ENCODE measurements around the gene COL1A1.
A peak's percentile ranks its signal among the peaks of the same experiment; 100 is the strongest.

Gene COL1A1

DNA sequence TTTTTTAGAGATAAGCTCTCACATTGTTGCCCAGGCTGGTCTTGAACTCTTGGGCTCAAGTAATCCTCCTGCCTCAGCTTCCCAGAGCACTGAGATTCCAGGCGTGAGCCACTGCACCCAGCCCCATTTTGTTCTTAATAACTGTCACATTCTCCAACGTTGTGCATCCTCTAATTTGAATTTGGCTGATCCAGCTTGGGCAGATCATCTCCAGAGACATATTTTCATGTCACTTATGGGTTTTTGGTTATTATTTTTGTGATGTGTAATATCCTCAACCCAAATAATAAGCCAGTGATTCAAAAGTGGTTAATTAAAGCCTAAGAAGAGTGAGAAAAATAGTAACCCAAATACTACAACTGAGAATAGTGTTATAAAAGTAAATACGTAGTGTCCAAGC lies 16.2 kb upstream of the COL1A1 start:
- in situ Hi-C loops (cut with MboI; ENCODE audit: low pct_unique_long_range_greater_than_20kb, low sequenced_read_pairs): loop anchor here (10.0 kb wide), 1 partner anchor 57 kb away; the partner anchor contains the start of gene TMEM92
- DNase-seq: no peak

DNA sequence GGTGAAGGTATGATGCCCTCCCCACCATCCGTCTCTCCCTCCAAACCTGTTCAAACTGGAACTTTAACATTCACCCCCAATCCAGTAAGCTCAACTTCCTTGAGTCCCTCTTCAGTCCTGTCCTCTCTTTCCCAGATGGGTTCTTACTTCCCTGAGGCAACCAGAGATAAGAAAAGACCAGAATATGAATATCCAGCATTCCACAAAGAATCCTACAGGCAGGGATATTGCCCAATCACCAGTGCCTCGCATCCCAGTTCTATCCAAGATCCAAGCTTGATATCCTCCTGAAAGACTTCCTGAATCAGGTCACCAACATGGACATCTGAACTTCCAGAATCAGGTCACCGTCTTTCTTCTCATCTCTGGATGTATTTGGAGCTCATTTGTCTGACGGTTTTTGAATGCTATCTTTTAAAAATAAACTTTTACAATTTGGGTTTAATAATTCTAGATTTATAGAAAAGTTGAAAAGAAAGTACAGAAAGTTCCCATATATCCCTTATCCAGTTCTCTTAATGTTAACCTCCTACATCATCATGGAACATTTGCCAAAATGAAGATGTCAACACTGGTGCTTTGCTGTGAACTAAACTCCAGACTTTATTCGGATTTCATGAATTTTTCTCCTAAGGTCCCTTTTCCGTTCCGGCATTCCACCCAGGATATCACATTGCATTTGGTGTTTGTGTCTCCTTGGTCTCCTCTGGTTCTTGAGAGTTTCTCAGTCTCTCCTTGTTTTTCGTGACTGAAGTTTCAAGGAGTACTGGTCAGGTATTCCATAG lies 13.7 kb upstream of the COL1A1 start:
- in situ Hi-C loops (cut with MboI; ENCODE audit: low pct_unique_long_range_greater_than_20kb, low sequenced_read_pairs): loop anchor here (10.0 kb wide), 1 partner anchor 60 kb away; the partner anchor contains the start of gene TMEM92
- DNase-seq: no peak

DNA sequence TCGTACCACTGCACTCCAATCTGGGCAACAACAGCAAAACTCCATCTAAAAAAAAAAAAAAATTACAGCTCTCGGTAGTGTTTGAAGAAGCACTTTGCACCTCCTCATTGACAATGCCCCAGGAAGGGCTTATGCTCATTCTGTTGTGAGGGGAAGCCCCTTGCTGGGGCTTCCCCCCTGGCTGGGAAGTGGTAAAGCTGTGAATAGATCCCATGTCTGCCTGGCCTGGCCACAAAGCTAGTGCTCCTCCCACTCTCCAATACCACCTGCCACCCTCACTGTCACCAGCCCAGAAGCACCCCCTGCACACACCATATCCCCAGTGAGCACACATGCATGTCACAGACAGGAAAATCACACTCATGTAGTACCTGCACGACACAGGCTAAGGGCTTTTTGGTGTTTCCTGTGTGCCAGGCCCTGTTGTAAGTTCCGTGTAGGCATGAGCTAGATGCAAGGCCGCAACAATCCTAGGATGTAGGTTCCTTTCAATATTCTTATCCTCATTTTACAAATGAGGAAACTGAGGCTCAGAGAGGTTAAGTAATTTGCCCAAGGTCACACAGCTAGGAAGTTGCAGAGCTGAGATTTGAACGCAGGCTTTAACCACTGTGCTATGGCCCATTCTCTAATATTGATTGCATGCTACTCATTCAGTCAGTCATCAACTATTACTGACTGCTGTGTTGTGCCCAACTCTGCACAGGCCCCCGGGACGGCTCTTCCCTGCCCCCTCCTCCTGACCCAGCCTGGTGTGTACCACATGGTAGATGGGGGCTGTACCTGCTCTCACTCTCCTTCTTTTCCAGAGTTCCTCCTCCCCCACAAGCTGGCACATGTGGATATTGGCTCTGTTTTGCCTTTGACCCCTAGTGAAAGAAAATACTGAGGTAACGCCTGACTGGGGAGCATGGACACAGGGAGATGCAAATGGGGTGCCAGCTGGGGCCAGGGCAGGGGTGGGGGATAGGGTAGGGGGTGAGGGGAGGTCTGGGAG lies 11.9 kb upstream of the COL1A1 start:
- DNase-seq: peak; percentile 55
- in situ Hi-C loops (cut with MboI; ENCODE audit: low pct_unique_long_range_greater_than_20kb, low sequenced_read_pairs): loop anchor here (10.0 kb wide), 1 partner anchor 61 kb away; the partner anchor contains the start of gene TMEM92

DNA sequence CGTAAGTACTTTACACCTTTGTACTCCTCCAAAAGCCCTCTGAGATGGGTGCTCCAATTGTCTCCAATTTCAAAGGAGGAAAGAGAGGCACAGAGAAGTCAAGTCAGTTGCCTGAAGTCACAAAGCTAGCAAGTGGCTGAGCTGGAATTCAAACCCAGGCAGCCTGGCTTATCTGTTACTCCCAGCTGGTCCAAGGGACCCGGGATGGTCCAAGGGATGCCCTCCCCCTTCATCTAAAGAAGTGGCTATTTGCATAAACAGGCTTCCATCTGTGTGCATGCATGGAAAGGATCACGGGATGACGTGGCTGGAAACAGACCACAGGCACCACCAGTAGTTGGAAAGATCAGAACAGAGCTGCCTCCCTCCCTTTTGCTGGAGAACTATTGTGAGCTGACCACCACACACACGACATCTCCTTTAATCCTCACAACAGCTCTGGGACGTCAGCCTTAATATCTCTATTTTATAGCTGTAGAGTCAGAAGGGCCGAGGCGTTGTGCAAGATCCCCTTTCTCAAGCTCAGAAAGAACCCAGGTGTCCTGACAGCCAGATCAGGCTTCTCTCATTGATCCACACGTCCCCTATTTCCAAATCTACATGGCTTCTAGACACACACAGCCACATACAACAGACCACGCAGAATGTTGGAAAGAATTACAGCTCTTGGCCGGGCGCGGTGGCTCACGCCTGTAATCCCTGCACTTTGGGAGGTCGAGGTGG lies 10.9 kb upstream of the COL1A1 start:
- in situ Hi-C loops (cut with MboI; ENCODE audit: low pct_unique_long_range_greater_than_20kb, low sequenced_read_pairs): loop anchor here (10.0 kb wide), 1 partner anchor 63 kb away; the partner anchor contains the start of gene TMEM92
- no peak for DNase-seq

- DNase-seq: no peak
- in situ Hi-C loops (cut with MboI; ENCODE audit: low pct_unique_long_range_greater_than_20kb, low sequenced_read_pairs): loop anchor here (10.0 kb wide), 1 partner anchor 63 kb away; the partner anchor contains the start of gene TMEM92
Observed at GRCh38 chr17:50211249-50212120, 10.1 kb upstream of the COL1A1 start.

DNA sequence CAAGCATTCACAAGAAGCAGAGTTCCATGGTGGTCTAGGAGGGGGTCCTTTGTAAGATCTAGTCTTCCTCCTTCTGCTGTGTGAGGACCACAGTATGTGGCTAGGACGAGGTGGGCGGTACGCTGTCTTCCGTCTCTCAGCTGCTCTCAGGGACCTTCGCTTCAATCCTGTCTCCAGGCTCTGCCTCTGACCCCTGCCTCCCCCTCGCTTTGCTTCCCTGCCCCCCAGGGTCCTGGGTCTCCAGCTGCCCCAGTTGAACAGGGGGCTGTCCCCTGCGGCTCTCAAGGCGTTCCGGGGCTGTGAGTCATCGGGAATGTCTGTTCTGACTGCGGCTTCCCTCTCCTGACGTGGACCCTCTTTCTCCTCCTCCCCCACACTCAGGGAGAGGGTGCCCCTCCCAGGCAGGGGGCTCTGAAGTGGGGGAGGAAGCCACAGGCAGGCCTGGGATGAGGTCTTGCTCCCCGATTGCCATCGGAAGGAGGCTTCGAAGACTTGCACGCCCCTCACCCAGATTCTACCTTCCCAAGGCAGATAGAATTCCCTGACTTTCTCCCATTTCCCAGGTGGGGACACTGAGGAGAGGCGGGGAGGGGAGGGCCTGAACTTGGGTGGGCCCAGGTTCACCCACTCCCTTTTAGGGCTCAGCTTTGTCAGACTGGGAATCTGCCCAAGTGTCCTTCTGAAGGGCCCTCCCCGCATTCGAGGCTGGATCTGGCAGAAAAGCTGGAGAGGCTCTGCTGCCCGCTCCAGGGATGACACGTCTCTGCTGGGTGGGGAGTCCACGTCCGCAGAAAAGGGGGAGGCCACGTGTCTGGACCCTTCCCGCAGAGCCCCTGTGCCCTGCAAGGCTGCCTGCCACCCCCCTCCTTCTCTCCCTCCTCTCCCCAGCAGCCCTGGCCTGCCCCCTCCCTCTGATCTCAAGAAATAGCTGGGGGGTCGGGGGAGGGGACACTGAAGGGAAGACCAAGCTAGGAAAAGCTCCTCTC lies 9.1 kb upstream of the COL1A1 start:
- no peak for DNase-seq
- in situ Hi-C loops (cut with MboI; ENCODE audit: low pct_unique_long_range_greater_than_20kb, low sequenced_read_pairs): loop anchor here (10.0 kb wide), 1 partner anchor 64 kb away; the partner anchor contains the start of gene TMEM92

DNA sequence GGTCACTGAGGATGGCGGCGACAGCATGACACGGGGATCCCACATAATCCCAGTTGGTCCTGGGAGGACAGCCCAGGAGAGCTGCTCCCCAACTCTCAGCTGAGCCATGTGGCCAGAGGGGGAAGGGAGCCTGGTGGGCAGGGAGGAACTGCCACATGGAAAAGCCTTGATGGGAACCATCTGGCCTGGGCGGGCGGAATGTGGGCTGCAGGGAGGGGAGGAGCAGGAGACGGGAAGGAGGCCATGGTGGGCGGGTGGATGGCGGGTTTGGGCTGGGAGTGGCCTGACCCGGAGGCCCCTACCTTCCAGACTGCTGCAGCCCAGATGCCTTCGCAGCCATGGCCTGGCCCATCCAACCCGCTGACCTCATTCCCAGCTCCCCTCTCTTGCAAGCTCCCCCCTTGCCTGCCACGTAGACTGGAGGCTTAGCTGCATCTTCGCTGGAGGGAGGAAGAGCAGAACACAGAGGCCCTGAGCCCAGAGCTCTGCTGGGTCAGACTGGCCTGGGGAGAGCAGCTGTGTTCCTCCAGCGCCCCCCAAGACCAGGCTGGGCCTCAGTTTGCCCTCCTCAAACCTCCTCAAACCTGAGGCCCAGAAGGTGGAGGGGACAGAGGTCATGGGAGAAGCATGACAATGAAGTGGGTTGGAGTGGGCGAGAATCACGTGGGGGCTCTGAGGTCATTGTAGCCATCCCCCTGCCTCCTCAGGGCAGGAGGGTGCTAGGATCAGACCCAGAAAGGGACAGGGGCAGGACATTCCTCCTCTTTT lies 8.2 kb upstream of the COL1A1 start:
- in situ Hi-C loops (cut with MboI; ENCODE audit: low pct_unique_long_range_greater_than_20kb, low sequenced_read_pairs): loop anchor here (10.0 kb wide), 1 partner anchor 65 kb away; the partner anchor contains the start of gene TMEM92
- no peak for DNase-seq

DNA sequence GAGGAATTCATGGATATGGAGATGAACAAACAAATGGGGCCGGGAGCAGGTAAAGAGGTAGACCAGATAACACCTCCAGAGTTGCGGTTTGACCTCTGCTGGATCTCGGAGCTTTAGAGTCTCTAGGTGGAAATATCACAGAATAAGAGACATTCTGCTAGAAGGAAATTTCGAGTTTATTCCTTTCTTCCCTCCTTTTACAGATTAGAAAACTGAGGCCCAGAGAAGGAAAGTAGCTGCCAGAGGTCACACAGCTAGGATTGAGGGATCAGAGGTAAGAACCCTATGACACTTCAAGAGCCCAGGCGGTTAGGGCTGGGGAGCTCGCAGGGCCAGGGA lies 7.7 kb upstream of the COL1A1 start:
- DNase-seq: no peak
- in situ Hi-C loops (cut with MboI; ENCODE audit: low pct_unique_long_range_greater_than_20kb, low sequenced_read_pairs): no loop called here

DNA sequence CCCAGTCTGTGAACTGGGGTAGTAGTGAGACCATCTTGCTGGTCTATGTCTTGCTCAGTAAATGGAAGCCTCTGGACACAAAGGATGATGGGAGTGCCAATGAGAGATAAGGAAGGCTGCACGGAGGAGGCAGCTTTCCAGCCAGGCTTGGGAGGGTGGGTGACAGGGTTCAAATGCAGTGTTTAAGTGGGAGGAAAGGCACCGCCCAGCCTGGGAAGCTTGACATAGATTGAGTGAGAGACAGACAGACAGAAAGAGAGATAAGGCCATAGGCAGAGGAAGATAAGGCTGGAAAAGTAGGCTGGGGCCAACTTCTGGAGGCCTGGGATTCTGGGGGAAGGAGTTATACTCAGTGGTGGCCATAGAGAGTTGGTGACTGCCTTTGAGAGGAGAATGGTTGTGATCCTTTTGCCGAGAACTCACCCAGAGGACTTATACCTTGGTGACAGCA lies 7.2 kb upstream of the COL1A1 start:
- in situ Hi-C loops (cut with MboI; ENCODE audit: low pct_unique_long_range_greater_than_20kb, low sequenced_read_pairs): no loop called here
- DNase-seq: no peak

DNA sequence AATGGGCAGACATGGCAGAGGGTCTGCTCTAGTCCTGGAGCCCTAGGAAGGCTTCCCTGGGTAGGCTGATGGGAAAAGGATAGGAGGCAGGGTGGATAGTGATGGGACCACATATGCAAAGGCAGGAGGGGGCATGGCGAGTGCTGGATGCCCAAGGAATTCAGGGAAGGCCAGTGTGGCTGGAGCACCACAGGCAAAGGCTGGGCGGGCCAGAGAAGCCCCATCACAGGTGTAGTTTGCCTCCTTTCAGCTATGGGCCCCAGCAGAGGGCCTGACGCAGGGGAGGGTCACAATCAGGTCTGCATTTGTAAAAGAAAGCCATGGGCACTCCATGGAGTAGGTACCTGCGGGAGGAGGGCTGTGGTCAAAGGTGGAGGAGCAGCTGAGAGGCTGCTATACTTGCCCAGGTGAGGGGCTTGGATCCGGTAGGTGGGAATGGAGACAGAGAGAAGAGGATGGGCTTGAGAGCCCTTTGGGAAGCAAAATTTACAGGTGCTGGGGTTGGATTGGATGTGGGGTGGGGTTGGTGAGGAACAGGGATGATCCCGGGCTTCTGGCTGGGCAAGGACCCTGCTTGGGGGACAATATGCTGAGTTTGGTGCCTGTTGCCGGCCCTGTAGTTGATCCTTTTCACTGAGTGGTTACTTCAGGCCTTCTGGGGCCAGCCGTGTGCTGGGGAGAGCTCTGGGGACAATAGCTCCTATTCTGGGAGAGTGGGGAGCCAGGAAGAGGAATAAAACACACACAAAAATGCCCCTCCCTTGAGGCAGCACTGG lies 6.5 kb upstream of the COL1A1 start:
- in situ Hi-C loops (cut with MboI; ENCODE audit: low pct_unique_long_range_greater_than_20kb, low sequenced_read_pairs): no loop called here
- no peak for DNase-seq

GRCh38 chr17:50207315-50207714 lies 5.9 kb upstream of the COL1A1 start:
- in situ Hi-C loops (cut with MboI; ENCODE audit: low pct_unique_long_range_greater_than_20kb, low sequenced_read_pairs): no loop called here
- DNase-seq: no peak

- DNase-seq: no peak
- in situ Hi-C loops (cut with MboI; ENCODE audit: low pct_unique_long_range_greater_than_20kb, low sequenced_read_pairs): no loop called here
Observed at GRCh38 chr17:50206604-50207293, 5.3 kb upstream of the COL1A1 start.

DNA sequence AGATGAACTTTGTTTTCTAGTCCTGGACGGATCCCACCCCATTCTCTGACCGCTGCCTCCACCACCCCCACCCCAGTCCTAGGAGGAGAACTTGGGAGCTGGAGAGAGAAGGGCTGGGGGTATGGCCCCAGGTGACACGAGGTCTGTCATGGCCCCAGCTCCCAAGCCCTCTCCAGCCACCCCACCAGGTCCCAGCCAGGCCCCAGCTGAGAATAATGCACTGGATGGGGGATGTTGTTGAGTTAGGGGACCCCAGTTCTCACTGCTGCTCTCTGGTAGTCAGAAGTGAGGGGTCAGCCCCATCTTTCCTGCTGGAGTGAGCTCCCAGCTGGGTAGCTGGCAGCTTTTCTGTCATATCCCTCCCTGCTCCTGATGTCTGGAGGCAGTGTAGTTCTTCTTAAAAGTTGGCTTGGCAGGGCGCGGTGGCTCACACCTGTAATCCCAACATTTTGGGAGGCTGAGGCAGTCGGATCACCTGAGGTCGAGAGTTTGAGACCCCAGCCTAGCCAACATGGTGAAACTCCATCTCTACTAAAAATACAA lies 4.6 kb upstream of the COL1A1 start:
- in situ Hi-C loops (cut with MboI; ENCODE audit: low pct_unique_long_range_greater_than_20kb, low sequenced_read_pairs): no loop called here
- no peak for DNase-seq

- in situ Hi-C loops (cut with MboI; ENCODE audit: low pct_unique_long_range_greater_than_20kb, low sequenced_read_pairs): no loop called here
- DNase-seq: no peak
Observed at GRCh38 chr17:50205111-50205962, 3.9 kb upstream of the COL1A1 start.

All from KBM-7 (cell line).